ENCODE results near the gene PDE3B.

DNA sequence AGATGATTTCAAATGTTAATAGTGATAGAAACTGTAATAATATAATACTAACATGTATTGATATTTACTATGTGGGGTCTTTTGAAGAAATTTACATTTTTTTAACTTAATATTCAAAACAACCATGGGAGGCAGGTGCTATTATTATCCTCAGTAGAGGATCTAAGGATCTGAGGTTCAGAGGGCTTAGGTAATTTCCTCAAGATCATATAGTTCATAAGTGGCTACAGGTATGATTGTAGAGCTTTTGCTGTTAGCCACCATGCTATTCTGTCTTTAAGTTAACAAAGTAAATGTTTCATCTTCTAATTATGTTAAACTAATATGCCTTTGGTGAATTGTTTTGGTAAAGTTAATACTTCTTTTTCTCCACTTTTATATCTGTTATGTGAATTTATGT lies 83.6 kb downstream of the PDE3B start:
- no peak for TF ChIP-seq POLR2AphosphoS5 (IDR thresholded peaks at IDR 0.05)
- TF ChIP-seq, protein P1, sequence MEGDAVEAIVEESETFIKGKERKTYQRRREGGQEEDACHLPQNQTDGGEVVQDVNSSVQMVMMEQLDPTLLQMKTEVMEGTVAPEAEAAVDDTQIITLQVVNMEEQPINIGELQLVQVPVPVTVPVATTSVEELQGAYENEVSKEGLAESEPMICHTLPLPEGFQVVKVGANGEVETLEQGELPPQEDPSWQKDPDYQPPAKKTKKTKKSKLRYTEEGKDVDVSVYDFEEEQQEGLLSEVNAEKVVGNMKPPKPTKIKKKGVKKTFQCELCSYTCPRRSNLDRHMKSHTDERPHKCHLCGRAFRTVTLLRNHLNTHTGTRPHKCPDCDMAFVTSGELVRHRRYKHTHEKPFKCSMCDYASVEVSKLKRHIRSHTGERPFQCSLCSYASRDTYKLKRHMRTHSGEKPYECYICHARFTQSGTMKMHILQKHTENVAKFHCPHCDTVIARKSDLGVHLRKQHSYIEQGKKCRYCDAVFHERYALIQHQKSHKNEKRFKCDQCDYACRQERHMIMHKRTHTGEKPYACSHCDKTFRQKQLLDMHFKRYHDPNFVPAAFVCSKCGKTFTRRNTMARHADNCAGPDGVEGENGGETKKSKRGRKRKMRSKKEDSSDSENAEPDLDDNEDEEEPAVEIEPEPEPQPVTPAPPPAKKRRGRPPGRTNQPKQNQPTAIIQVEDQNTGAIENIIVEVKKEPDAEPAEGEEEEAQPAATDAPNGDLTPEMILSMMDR (IDR thresholded peaks at IDR 0.05 in 8 of 11, conservative IDR thresholded peaks at IDR 0.05 in 3 of 11), result no peak
